Caco-2 (cell line): ENCODE results near the gene CHI3L2. TPM values are rescaled to one million over a fixed set of nuclear protein-coding genes. Genes with fewer than 3 reads are reported as not detected.

ENCODE experiments used
- BruUV-seq: library from RNA; stranded (reverse); fragments of 400-500 nt; replicated peaks from 2 replicates; lab custom pipeline; 2021; lab: Mats Ljungman, UMichigan
- CTCF ChIA-PET: fragments of 300-600 bp; sonication (Branson Sonifier 250); formaldehyde crosslinking; loops from one replicate; lab custom pipeline; 2022; ENCODE audit warnings: antibody characterized with exemption; lab: Charles Lee
- POLR2A ChIA-PET: fragments of 300-600 bp; sonication (Branson Sonifier 250); formaldehyde crosslinking; loops from one replicate; lab custom pipeline; 2022; ENCODE audit warnings: antibody characterized with exemption; lab: Charles Lee
- DNase-seq, 2 experiments: peaks; one replicate each; pipeline versions ENCODE4 v3.0.0 to v3.0.0-alpha.2; 2020 to 2022
- H3K27me3 ChIP-seq: replicated peaks from 2 replicates; pipeline ENCODE4 v1.6.0; 2011; ENCODE audit warnings: low read length; ENCODE audit not compliant: control insufficient read depth, insufficient read depth
- H3K36me3 ChIP-seq: 2 replicates; pipeline ENCODE4 v1.5.1; 2011; ENCODE audit warnings: low read length; ENCODE audit not compliant: control insufficient read depth, insufficient read depth
- H3K4me1 ChIP-seq: fragments of 250-450 bp; sonication (Bioruptor Pico); 2 replicates; pipeline ENCODE4 v1.5.1; 2020; ENCODE audit warnings: mild to moderate bottlenecking
- H3K4me3 ChIP-seq: 2 replicates; pipeline ENCODE4 v1.5.1; 2011; ENCODE audit warnings: low read depth, mild to moderate bottlenecking, control low read depth, low read length
- H3K9me3 ChIP-seq: fragments of 250-450 bp; sonication (Bioruptor Pico); 2 replicates; pipeline ENCODE4 v1.5.1; 2020; ENCODE audit warnings: mild to moderate bottlenecking, moderate library complexity
- H3K27ac Mint-ChIP-seq: one replicate; pipeline ENCODE4 v1.8.0; 2022; ENCODE audit warnings: mixed read lengths; ENCODE audit not compliant: unreplicated experiment
- H3K27me3 Mint-ChIP-seq: one replicate; pipeline ENCODE4 v1.8.0; 2022; ENCODE audit warnings: mixed read lengths; ENCODE audit not compliant: insufficient read depth, unreplicated experiment
- H3K36me3 Mint-ChIP-seq: one replicate; pipeline ENCODE4 v1.8.0; 2022; ENCODE audit warnings: mild to moderate bottlenecking, mixed read lengths; ENCODE audit not compliant: insufficient read depth, unreplicated experiment
- H3K4me1 Mint-ChIP-seq: one replicate; pipeline ENCODE4 v1.8.0; 2022; ENCODE audit warnings: low read depth, mixed read lengths; ENCODE audit not compliant: unreplicated experiment
- H3K4me3 Mint-ChIP-seq: one replicate; pipeline ENCODE4 v1.8.0; 2022; ENCODE audit warnings: mild to moderate bottlenecking, moderate library complexity, mixed read lengths; ENCODE audit not compliant: unreplicated experiment
- H3K9me3 Mint-ChIP-seq: one replicate; pipeline ENCODE4 v1.8.0; 2022; ENCODE audit warnings: mixed read lengths; ENCODE audit not compliant: unreplicated experiment
- CTCF ChIP-seq, 2 experiments: fragments of 200-600 bp in 1 of 2; IDR thresholded peaks; 1 replicate in 1 of 2; 2 replicates in 1 of 2; pipeline versions ENCODE4 v1.5.1 to v1.8.0; 2011 to 2022; ENCODE audit warnings: antibody characterized with exemption in 1 of 2, control low read depth in 1 of 2, inconsistent platforms in 1 of 2, low read depth in 1 of 2, low read length in 1 of 2, mild to moderate bottlenecking in 1 of 2, moderate library complexity in 1 of 2; ENCODE audit not compliant: insufficient read depth in 1 of 2, severe bottlenecking in 1 of 2, unreplicated experiment in 1 of 2
- intact Hi-C: fragments of 100-400 bp; cut with micrococcal nuclease; formaldehyde crosslinking; loops from one replicate; pipeline ENCODE4 v1.10.0; 2022; ENCODE audit not compliant: unreplicated experiment
- total RNA-seq: library from RNA; stranded (reverse); gene quantifications from 2 replicates; pipeline ENCODE4 v1.2.3, GENCODE V29; 2022

CHI3L2 gene
- total RNA-seq, 1 experiment from 2014 or later, result not detected

DNA sequence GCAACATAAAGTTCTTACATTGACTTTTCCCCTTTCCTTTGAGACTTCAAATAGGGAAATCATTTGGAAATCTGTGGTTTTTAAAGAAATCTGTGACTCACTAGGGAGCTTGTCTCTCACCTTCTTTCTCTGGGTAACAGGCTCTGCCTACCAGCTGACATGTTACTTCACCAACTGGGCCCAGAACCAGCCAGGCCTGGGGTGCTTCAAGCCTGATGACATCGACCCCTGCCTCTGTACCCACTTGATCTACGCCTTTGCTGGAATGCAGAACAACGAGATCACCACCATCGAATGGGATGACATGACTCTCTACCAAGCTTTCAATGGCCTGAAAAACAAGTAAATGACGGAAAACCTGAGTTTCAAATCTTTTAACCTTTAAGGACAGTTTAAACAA is 53.9 kb downstream of the CHI3L2 start:
- intact Hi-C loops, result no loop called here
- peaks cover 3% of the 10 kb centered on the region for H3K9me3 Mint-ChIP-seq
- Histone ChIP-seq H3K4me3 (no peak overlapping the region), H3K4me1 (peaks cover 14% of the 10 kb centered on the region), H3K9me3 (no peaks in the 10 kb centered on the region), H3K27me3 (no peaks in the 10 kb centered on the region), H3K36me3 (no peaks in the 10 kb centered on the region)
- no peaks in the 10 kb centered on the region for H3K27me3 Mint-ChIP-seq
- H3K4me3 Mint-ChIP-seq, result no peak overlapping the region
- CTCF ChIA-PET, result no interaction called here
- DNase-seq, result no peak
- no TSS peak for BruUV-seq
- POLR2A ChIA-PET, result no interaction called here
- no peaks in the 10 kb centered on the region for H3K4me1 Mint-ChIP-seq
- no peak for TF ChIP-seq CTCF (IDR thresholded peaks at IDR 0.05; ENCODE audit: insufficient read depth in 1 of 2, low read depth in 1 of 2, low read length in 1 of 2, severe bottlenecking in 1 of 2, unreplicated experiment in 1 of 2)
- H3K27ac Mint-ChIP-seq, result no peak overlapping the region
- no peaks in the 10 kb centered on the region for H3K36me3 Mint-ChIP-seq

DNA sequence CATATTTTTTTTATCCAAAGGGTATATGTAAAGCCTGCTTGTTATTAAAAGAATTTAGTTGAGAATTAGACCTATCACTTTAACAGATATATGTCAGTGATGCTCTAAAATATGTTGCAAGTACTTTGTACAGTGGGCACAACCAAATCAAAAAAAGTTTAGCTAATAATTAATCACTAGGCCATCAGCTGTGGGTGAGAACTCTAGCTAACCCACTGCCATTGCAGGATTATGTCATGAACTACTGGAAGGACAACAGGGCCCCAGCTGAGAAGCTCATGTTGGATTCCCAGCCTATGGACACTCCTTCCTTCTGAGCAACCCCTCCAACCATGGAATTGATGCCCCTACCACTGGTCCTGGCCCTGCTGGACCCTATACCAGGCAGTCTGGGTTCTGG is 56.3 kb downstream of the CHI3L2 start:
- TF ChIP-seq CTCF (IDR thresholded peaks at IDR 0.05; ENCODE audit: insufficient read depth in 1 of 2, low read depth in 1 of 2, low read length in 1 of 2, severe bottlenecking in 1 of 2, unreplicated experiment in 1 of 2), result no peak
- Histone ChIP-seq H3K27me3 (no peaks in the 10 kb centered on the region), H3K4me1 (peaks cover 21% of the 10 kb centered on the region), H3K4me3 (no peak overlapping the region), H3K36me3 (no peaks in the 10 kb centered on the region), H3K9me3 (no peaks in the 10 kb centered on the region)
- Mint-ChIP-seq H3K36me3 (no peaks in the 10 kb centered on the region), H3K4me1 (no peaks in the 10 kb centered on the region), H3K27me3 (no peaks in the 10 kb centered on the region), H3K4me3 (no peak overlapping the region), H3K9me3 (no peaks in the 10 kb centered on the region), H3K27ac (no peak overlapping the region)
- ChIA-PET POLR2A (no interaction called here), CTCF (no interaction called here)
- no peak for DNase-seq
- intact Hi-C loops, result no loop called here
- no TSS peak for BruUV-seq

DNA sequence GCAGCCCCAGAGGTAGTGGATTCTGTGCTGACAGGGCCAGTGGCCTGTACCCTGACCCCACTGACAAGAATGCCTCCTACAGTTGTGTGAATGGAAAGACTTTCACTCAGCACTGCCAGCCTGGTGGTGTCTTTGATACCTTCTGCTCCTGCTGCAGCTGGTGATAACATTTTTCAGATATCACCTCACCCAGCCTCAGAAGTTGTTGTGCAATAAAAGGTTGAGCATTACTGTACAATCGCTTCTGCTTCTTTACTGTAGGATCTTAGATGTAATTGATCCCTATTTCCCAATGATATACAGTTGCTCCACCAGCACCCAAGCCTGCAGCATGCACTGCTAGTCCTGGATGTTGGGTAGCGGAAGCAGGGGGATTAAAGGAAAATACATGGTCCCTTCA is 58.4 kb downstream of the CHI3L2 start:
- CTCF ChIA-PET, result no interaction called here
- H3K4me1 Mint-ChIP-seq, result no peaks in the 10 kb centered on the region
- H3K27me3 Mint-ChIP-seq, result no peaks in the 10 kb centered on the region
- peak in 1 of 2 experiments; percentile 13 for DNase-seq
- no peak for TF ChIP-seq CTCF (IDR thresholded peaks at IDR 0.05; ENCODE audit: insufficient read depth in 1 of 2, low read depth in 1 of 2, low read length in 1 of 2, severe bottlenecking in 1 of 2, unreplicated experiment in 1 of 2)
- H3K4me3 ChIP-seq, result no peak overlapping the region
- BruUV-seq, result no TSS peak
- POLR2A ChIA-PET, result no interaction called here
- H3K36me3 Mint-ChIP-seq, result no peaks in the 10 kb centered on the region
- no peaks in the 10 kb centered on the region for H3K27me3 ChIP-seq
- H3K27ac Mint-ChIP-seq, result no peak overlapping the region
- intact Hi-C loops, result no loop called here
- no peaks in the 10 kb centered on the region for H3K9me3 Mint-ChIP-seq
- peaks cover 21% of the 10 kb centered on the region for H3K4me1 ChIP-seq
- no peak overlapping the region for H3K4me3 Mint-ChIP-seq
- no peaks in the 10 kb centered on the region for H3K36me3 ChIP-seq
- H3K9me3 ChIP-seq, result no peaks in the 10 kb centered on the region
